Uterus (tissue), 2 donors: ENCODE results near the gene FXR1.

Source experiments
- POLR2A ChIP-seq, 2 donors: fragments of 450-650 bp; IDR thresholded peaks; one replicate each; pipeline ENCODE4 v1.6.1; 2016; ENCODE audit warnings: antibody characterized with exemption in 2 of 2, mild to moderate bottlenecking in 1 of 2, moderate library complexity in 1 of 2
- TF ChIP-seq, protein P1 (sequence below), 4 experiments: fragments of 200-600 bp in 2 of 4; fragments of 450-650 bp in 2 of 4; sonication (generic) in 2 of 4; IDR thresholded peaks; one replicate each; pipeline ENCODE4 v1.5.1; 2016 to 2019; ENCODE audit warnings: antibody characterized with exemption in 4 of 4, mild to moderate bottlenecking in 2 of 4, moderate library complexity in 1 of 4

DNA sequence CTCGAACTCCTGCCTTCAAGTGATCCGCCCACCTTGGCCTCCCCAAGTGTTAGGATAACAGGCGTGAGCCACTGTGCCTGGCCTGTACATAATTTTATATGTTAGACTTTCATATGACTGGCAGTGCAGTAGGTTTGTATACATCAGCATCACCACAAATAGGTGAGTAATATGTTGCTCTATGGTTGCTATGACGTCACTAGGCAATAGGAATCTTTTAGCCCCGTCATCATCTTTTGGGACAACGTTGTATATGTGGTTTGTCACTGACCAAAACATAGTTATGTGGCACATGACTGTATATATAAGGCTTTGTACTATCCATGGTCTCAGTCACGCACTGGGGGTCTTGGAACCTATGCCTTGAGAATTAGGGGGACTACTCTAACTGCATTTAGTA, 94.1 kb downstream of the FXR1 start:
- TF ChIP-seq POLR2A (IDR thresholded peaks at IDR 0.05): no peak
- TF ChIP-seq, protein P1, sequence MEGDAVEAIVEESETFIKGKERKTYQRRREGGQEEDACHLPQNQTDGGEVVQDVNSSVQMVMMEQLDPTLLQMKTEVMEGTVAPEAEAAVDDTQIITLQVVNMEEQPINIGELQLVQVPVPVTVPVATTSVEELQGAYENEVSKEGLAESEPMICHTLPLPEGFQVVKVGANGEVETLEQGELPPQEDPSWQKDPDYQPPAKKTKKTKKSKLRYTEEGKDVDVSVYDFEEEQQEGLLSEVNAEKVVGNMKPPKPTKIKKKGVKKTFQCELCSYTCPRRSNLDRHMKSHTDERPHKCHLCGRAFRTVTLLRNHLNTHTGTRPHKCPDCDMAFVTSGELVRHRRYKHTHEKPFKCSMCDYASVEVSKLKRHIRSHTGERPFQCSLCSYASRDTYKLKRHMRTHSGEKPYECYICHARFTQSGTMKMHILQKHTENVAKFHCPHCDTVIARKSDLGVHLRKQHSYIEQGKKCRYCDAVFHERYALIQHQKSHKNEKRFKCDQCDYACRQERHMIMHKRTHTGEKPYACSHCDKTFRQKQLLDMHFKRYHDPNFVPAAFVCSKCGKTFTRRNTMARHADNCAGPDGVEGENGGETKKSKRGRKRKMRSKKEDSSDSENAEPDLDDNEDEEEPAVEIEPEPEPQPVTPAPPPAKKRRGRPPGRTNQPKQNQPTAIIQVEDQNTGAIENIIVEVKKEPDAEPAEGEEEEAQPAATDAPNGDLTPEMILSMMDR (IDR thresholded peaks at IDR 0.05): no peak
